Nephron (organoid): Measurements from ENCODE around the gene GPD1L.
"Not testable (repeated sequence)": the region's sequence is repeated elsewhere in the genome, so short reads cannot be mapped to it uniquely, and the experiment has no call there.

Experiments
- H3K27ac Mint-ChIP-seq, 3 experiments: 2 replicates each; pipeline ENCODE4 v1.8.0; 2020; ENCODE audit warnings: mixed read lengths in 3 of 3, mild to moderate bottlenecking in 2 of 3, moderate library complexity in 1 of 3
- H3K27me3 Mint-ChIP-seq: 2 replicates; pipeline ENCODE4 v1.8.0; 2021; ENCODE audit warnings: low read depth, mild to moderate bottlenecking, moderate library complexity, mixed read lengths
- H3K36me3 Mint-ChIP-seq: 2 replicates; pipeline ENCODE4 v1.8.0; 2020; ENCODE audit warnings: low read depth, mixed read lengths
- H3K4me1 Mint-ChIP-seq: 2 replicates; pipeline ENCODE4 v1.8.0; 2020; ENCODE audit warnings: mixed read lengths
- H3K4me3 Mint-ChIP-seq, 3 experiments: 2 replicates each; pipeline ENCODE4 v1.8.0; 2020; ENCODE audit warnings: mild to moderate bottlenecking in 3 of 3, mixed read lengths in 3 of 3, moderate library complexity in 2 of 3
- H3K9me3 Mint-ChIP-seq: 2 replicates; pipeline ENCODE4 v1.8.0; 2020; ENCODE audit warnings: mixed read lengths
- CTCF ChIP-seq, 3 experiments: fragments of 200-600 bp; sonication (generic); IDR thresholded peaks; one replicate each; pipeline ENCODE4 v1.5.0; 2021; ENCODE audit warnings: antibody characterized with exemption in 3 of 3; ENCODE audit not compliant: unreplicated experiment in 3 of 3

GPD1L gene

GRCh38 chr3:32106132-32106928 lies at the start of gene GPD1L:
TSS of gene GPD1L (plus strand) at chr3:32106620. CDS start at chr3:32106712, 92 bp downstream.
- Mint-ChIP-seq H3K4me1 (peaks cover 22% of the 10 kb centered on the region), H3K36me3 (peaks cover 12% of the 10 kb centered on the region), H3K27me3 (peaks cover 10% of the 10 kb centered on the region), H3K27ac (peak within 1 kb of the TSS in 2 of 3 experiments; percentile 72), H3K4me3 (peak within 1 kb of the TSS; percentile 87 to 96 (median 92)), H3K9me3 (peaks cover 21% of the 10 kb centered on the region)
- no peak for TF ChIP-seq CTCF (IDR thresholded peaks at IDR 0.05; ENCODE audit: unreplicated experiment in 3 of 3)

- not testable (repeated sequence) for H3K4me1 Mint-ChIP-seq, H3K27ac Mint-ChIP-seq, H3K9me3 Mint-ChIP-seq, H3K36me3 Mint-ChIP-seq, H3K27me3 Mint-ChIP-seq, H3K4me3 Mint-ChIP-seq
These were observed 48.0 kb upstream of the GPD1L start for GRCh38 chr3:32058465-32058864.

- TF ChIP-seq CTCF (IDR thresholded peaks at IDR 0.05; ENCODE audit: unreplicated experiment in 3 of 3) = no peak
- peaks cover 9% of the 10 kb centered on the region for H3K27me3 Mint-ChIP-seq
- no peaks in the 10 kb centered on the region for H3K9me3 Mint-ChIP-seq
These were observed 43.4 kb upstream of the GPD1L start for GRCh38 chr3:32062950-32063582.

GRCh38 chr3:32066686-32067085 lies 39.7 kb upstream of the GPD1L start:
- Mint-ChIP-seq H3K27me3 (peaks cover 9% of the 10 kb centered on the region), H3K27ac (no peak overlapping the region), H3K9me3 (no peaks in the 10 kb centered on the region), H3K36me3 (no peaks in the 10 kb centered on the region), H3K4me3 (no peak overlapping the region), H3K4me1 (peaks cover 18% of the 10 kb centered on the region)
- no peak for TF ChIP-seq CTCF (IDR thresholded peaks at IDR 0.05; ENCODE audit: unreplicated experiment in 3 of 3)

More at GRCh38 chr3:32062950-32063582, 43.4 kb upstream of the GPD1L start:
- Mint-ChIP-seq H3K4me3 (no peak overlapping the region), H3K36me3 (no peaks in the 10 kb centered on the region), H3K4me1 (peaks cover 18% of the 10 kb centered on the region), H3K27ac (peak overlapping the region in 2 of 3 experiments; percentile 51 to 67)

- H3K4me1 Mint-ChIP-seq, H3K27ac Mint-ChIP-seq, H3K27me3 Mint-ChIP-seq, H3K9me3 Mint-ChIP-seq, H3K36me3 Mint-ChIP-seq, H3K4me3 Mint-ChIP-seq: not testable (repeated sequence)
These were observed 32.2 kb upstream of the GPD1L start for GRCh38 chr3:32074194-32074593.

GRCh38 chr3:32076566-32076965 lies 29.9 kb upstream of the GPD1L start:
- no peak overlapping the region for H3K4me3 Mint-ChIP-seq
- no peaks in the 10 kb centered on the region for H3K27me3 Mint-ChIP-seq
- H3K27ac Mint-ChIP-seq = no peak overlapping the region
- H3K4me1 Mint-ChIP-seq = peaks cover 5% of the 10 kb centered on the region
- H3K9me3 Mint-ChIP-seq = peaks cover 2% of the 10 kb centered on the region
- H3K36me3 Mint-ChIP-seq = no peaks in the 10 kb centered on the region
- TF ChIP-seq CTCF (IDR thresholded peaks at IDR 0.05; ENCODE audit: unreplicated experiment in 3 of 3) = no peak
